ENCODE results near the gene IQSEC1. TPM values are rescaled to one million over a fixed set of nuclear protein-coding genes. Genes with fewer than 3 reads are reported as not detected.

IQSEC1 gene
- total and polyA plus RNA-seq, 2 donors = 9.4 to 21.9 TPM

DNA sequence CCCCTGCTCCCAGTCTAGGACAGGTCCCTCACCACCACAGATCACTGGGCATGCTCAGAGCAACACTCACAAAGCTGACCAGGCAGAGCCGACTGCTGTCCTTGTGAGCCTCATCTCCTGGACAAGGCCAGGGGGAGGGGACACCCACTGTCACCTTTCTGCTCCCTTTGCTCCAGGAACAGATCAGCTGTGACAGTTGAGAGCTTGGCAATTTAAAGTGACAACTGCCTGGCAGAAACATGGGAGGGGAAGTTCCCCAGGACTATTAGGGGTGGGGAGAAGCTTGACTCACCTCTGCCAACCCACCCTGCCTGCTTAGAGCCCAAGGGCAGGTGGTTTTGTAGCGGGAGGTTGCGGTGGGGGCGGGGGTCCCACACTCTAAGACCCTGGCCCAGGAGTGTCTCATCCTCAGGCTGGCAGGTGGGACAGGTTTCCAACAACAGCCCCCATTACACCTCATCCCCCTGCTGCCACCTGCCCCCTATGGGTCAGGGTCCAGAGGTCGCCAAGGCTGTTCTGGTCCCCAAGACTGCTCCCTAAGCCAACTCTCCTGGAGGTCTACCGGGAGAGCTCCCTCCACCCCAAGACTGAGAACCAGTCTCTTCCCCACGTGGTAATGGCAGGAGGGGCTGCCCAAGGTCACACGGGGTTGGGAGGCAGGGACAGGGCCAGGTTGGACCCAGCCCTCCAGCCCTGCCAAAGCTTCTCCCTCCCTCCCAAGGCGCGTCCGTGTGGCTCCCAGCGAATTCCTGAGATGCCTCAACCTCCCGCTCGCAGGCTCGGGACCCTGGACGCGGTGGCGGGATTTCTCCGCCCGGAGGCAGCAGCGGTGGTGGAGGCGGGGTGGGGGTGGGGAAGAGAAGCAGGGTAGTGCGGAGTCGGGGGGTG is 80.4 kb downstream of the IQSEC1 start:
- Histone ChIP-seq H3K9me3 (ENCODE audit: control insufficient read depth in 2 of 2, insufficient read depth in 1 of 2, low read length in 1 of 2) (peaks cover under 1 to 1% of the 10 kb centered on the region in 2 donors), H3K4me1 (ENCODE audit: control insufficient read depth in 2 of 2, insufficient read depth in 2 of 2, low read length in 2 of 2) (peaks cover 14 to 24% of the 10 kb centered on the region in 2 donors), H3K4me3 (ENCODE audit: low read length in 2 of 2) (peak overlapping the region in 1 of 2 donors; percentile 44), H3K27me3 (ENCODE audit: control insufficient read depth in 2 of 2, insufficient read depth in 1 of 2, low read length in 1 of 2) (peaks cover 19 to 33% of the 10 kb centered on the region in 2 donors), H3K36me3 (ENCODE audit: control insufficient read depth in 2 of 2, insufficient read depth in 2 of 2, low read length in 1 of 2) (no peaks in the 10 kb centered on the region), H3K27ac (ENCODE audit: low read depth in 1 of 2, low read length in 1 of 2) (no peak overlapping the region)
- 37% methylated on average over 24 of the region's 24 CpGs for WGBS
- DNase-seq (ENCODE audit: low read depth in 6 of 9, low spot score in 9 of 9) = no peak

DNA sequence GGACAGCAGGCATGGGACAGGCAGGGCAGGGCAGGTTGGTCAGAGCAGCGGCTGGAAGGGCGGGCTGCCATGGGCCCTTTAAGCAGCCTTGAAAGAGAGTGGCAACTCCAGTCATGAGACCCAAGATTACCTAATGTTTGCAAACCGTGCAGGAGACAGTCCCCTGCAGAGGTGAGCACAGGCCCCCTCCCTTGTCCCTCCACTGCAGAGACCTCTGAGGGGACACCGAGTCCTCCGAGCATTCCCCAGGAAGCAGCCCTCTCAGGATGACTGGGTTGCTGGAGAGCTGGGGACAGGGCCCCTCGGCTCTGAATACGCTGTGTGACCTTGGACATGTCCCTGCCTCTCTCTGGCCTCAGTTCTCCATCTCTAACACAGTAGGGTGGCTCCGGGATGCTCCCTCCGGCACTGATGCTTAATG is 81.4 kb downstream of the IQSEC1 start:
- 98% methylated on average over 9 of the region's 9 CpGs for WGBS
- Histone ChIP-seq H3K27ac (ENCODE audit: low read depth in 1 of 2, low read length in 1 of 2) (no peak overlapping the region), H3K4me1 (ENCODE audit: control insufficient read depth in 2 of 2, insufficient read depth in 2 of 2, low read length in 2 of 2) (peaks cover 14 to 24% of the 10 kb centered on the region in 2 donors), H3K4me3 (ENCODE audit: low read length in 2 of 2) (no peak overlapping the region), H3K9me3 (ENCODE audit: control insufficient read depth in 2 of 2, insufficient read depth in 1 of 2, low read length in 1 of 2) (peaks cover 1 to 3% of the 10 kb centered on the region in 2 donors), H3K36me3 (ENCODE audit: control insufficient read depth in 2 of 2, insufficient read depth in 2 of 2, low read length in 1 of 2) (no peaks in the 10 kb centered on the region), H3K27me3 (ENCODE audit: control insufficient read depth in 2 of 2, insufficient read depth in 1 of 2, low read length in 1 of 2) (peaks cover 19 to 33% of the 10 kb centered on the region in 2 donors)
- no peak for DNase-seq (ENCODE audit: low read depth in 6 of 9, low spot score in 9 of 9)

DNA sequence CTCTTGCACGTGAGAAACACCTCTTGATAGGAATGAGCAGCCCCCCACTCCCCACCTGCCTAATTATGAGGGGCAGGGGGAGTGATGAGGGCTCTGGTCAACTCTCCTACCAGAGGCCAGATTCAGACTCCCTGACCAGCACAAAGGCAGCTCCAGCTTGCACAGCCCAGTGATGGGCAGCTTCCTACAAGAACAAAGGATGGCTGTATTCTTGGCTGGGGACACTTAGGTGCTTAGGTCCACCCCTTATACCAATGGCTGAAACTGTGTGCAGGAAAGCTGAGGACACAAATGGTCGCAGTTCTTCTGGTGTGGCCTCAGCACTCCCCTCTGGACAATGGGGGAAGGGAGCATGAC is 81.8 kb downstream of the IQSEC1 start:
- no peaks in the 10 kb centered on the region for H3K36me3 ChIP-seq (ENCODE audit: control insufficient read depth in 2 of 2, insufficient read depth in 2 of 2, low read length in 1 of 2)
- WGBS = over 99% methylated on average over 2 of the region's 2 CpGs
- no peak for DNase-seq (ENCODE audit: low read depth in 6 of 9, low spot score in 9 of 9)
- no peak overlapping the region for H3K4me3 ChIP-seq (ENCODE audit: low read length in 2 of 2)
- H3K27me3 ChIP-seq (ENCODE audit: control insufficient read depth in 2 of 2, insufficient read depth in 1 of 2, low read length in 1 of 2) = peaks cover 19 to 33% of the 10 kb centered on the region in 2 donors
- H3K9me3 ChIP-seq (ENCODE audit: control insufficient read depth in 2 of 2, insufficient read depth in 1 of 2, low read length in 1 of 2) = peaks cover 1 to 3% of the 10 kb centered on the region in 2 donors
- H3K27ac ChIP-seq (ENCODE audit: low read depth in 1 of 2, low read length in 1 of 2) = no peak overlapping the region
- peaks cover 14 to 24% of the 10 kb centered on the region in 2 donors for H3K4me1 ChIP-seq (ENCODE audit: control insufficient read depth in 2 of 2, insufficient read depth in 2 of 2, low read length in 2 of 2)

DNA sequence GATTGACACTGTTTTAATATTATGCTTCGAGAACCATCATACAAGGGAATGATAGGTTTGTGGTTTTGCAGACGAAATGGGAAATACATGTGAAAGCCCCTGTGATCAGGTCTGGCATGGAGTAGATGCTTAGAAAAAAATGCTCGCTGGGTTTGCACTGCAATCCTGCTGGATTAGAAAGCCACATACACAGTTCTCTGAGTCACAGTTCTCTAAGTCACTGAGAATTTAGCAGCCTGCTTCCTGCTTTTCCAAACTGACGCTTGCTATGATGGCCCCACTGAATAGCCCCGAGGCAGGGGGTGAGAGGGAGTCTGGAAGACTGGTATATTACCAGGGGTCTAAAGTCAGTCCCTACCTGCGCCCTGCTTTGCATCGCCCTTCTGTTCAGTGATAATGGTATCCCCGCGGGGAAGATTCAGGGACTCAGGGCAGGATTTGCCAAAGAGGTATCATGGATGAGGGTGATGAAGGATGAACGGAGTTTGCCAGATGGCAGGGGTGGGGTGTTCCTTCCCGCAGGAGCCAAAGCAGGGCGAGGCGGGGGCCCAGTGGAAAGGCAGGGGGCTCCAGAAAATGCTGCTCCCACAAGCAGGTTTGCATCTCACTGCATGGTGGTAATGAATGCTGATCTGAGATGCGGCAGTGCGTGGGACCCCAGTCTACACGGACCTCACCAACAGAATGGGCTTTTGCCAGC is 82.3 kb downstream of the IQSEC1 start:
- no peaks in the 10 kb centered on the region for H3K36me3 ChIP-seq (ENCODE audit: control insufficient read depth in 2 of 2, insufficient read depth in 2 of 2, low read length in 1 of 2)
- no peak overlapping the region for H3K27ac ChIP-seq (ENCODE audit: low read depth in 1 of 2, low read length in 1 of 2)
- H3K27me3 ChIP-seq (ENCODE audit: control insufficient read depth in 2 of 2, insufficient read depth in 1 of 2, low read length in 1 of 2) = peaks cover 19 to 33% of the 10 kb centered on the region in 2 donors
- peaks cover 1 to 3% of the 10 kb centered on the region in 2 donors for H3K9me3 ChIP-seq (ENCODE audit: control insufficient read depth in 2 of 2, insufficient read depth in 1 of 2, low read length in 1 of 2)
- H3K4me1 ChIP-seq (ENCODE audit: control insufficient read depth in 2 of 2, insufficient read depth in 2 of 2, low read length in 2 of 2) = peaks cover 14 to 24% of the 10 kb centered on the region in 2 donors
- 96% methylated on average over 16 of the region's 16 CpGs for WGBS
- H3K4me3 ChIP-seq (ENCODE audit: low read length in 2 of 2) = no peak overlapping the region
- no peak for DNase-seq (ENCODE audit: low read depth in 6 of 9, low spot score in 9 of 9)

DNA sequence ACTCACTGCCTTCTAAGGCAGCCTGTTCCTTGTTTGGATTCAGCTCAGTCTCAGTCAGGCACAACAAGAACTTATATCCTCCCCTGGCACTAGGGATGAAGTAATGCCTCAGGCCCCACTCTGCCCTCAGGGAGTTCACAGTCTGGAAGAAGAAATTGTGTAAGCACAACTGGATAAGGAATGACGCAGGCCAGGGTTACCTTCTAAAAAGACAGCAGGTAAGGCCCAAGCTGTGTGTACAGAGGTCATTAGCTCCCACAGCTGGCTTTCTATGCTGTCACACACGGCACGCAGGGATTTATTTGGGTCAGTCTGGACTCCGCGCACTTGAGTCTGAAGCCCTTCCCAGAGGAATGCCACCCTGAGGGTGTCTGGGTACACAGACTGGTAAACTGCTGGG is 82.9 kb downstream of the IQSEC1 start:
- Histone ChIP-seq H3K27ac (ENCODE audit: low read depth in 1 of 2, low read length in 1 of 2) (no peak overlapping the region), H3K9me3 (ENCODE audit: control insufficient read depth in 2 of 2, insufficient read depth in 1 of 2, low read length in 1 of 2) (peaks cover 1 to 3% of the 10 kb centered on the region in 2 donors), H3K36me3 (ENCODE audit: control insufficient read depth in 2 of 2, insufficient read depth in 2 of 2, low read length in 1 of 2) (no peaks in the 10 kb centered on the region), H3K4me1 (ENCODE audit: control insufficient read depth in 2 of 2, insufficient read depth in 2 of 2, low read length in 2 of 2) (peaks cover 13 to 22% of the 10 kb centered on the region in 2 donors), H3K4me3 (ENCODE audit: low read length in 2 of 2) (no peak overlapping the region), H3K27me3 (ENCODE audit: control insufficient read depth in 2 of 2, insufficient read depth in 1 of 2, low read length in 1 of 2) (peaks cover 19 to 33% of the 10 kb centered on the region in 2 donors)
- WGBS = 98% methylated on average over 5 of the region's 5 CpGs
- no peak for DNase-seq (ENCODE audit: low read depth in 6 of 9, low spot score in 9 of 9)

DNA sequence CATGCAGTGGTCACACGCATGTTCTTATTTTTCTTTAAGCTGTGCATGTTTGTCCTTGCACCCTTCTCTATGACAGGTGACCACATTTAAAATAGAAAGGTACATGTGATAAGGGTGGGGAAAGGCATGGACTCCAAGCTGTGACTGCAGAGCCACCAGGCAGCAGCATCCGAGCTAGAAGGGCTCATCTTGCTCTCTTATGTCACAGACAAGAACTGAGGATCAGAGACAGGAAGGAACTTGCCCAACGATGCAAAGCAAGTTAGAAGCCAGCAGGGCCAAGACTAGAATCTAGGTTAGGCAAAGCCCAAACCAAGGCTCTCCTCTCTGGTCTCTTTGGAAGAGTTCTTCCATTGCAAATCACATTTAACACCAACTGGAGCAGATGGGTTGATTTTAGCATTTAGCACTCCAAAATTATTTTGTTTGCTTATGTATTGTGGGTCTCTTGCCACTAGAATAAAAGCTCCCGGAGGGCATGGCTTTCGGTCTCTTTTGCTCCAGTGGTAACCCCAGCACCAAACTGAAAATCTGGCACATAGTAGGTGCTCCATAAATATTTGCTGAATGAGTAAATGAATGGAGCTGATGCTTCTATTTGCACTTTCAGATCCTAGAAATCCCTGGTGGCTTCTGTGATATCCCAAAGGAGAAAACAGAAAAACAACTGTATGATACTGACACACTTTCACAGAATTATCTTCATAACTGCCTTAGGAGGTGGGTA is 84.3 kb downstream of the IQSEC1 start:
- Histone ChIP-seq H3K36me3 (ENCODE audit: control insufficient read depth in 2 of 2, insufficient read depth in 2 of 2, low read length in 1 of 2) (no peaks in the 10 kb centered on the region), H3K27me3 (ENCODE audit: control insufficient read depth in 2 of 2, insufficient read depth in 1 of 2, low read length in 1 of 2) (peaks cover 13 to 25% of the 10 kb centered on the region in 2 donors), H3K27ac (ENCODE audit: low read depth in 1 of 2, low read length in 1 of 2) (no peak overlapping the region), H3K9me3 (ENCODE audit: control insufficient read depth in 2 of 2, insufficient read depth in 1 of 2, low read length in 1 of 2) (peaks cover 1 to 3% of the 10 kb centered on the region in 2 donors), H3K4me1 (ENCODE audit: control insufficient read depth in 2 of 2, insufficient read depth in 2 of 2, low read length in 2 of 2) (peaks cover 7 to 19% of the 10 kb centered on the region in 2 donors), H3K4me3 (ENCODE audit: low read length in 2 of 2) (no peak overlapping the region)
- DNase-seq (ENCODE audit: low read depth in 6 of 9, low spot score in 9 of 9) = no peak
- 84% methylated on average over 5 of the region's 5 CpGs for WGBS

DNA sequence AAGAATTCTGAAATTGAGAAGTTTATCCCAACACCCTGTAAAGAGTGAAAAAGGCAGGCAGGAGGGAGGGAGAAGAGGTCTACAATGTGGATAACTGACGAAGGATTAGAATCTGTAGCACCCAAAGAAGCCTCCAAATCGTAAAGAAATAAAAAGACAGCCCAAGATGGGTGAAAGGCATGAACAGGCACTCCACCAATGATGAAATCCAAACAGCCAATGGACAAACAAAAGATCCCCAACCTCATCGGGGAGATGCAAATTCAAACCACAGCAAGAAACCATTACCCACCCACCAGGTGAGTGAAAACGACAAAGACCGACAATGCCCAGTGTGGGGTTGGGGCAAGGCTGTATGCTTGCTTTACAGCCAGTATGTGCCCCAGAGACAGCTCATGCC is 85.6 kb downstream of the IQSEC1 start:
- Histone ChIP-seq H3K27me3 (ENCODE audit: control insufficient read depth in 2 of 2, insufficient read depth in 1 of 2, low read length in 1 of 2) (peaks cover 0 to 13% of the 10 kb centered on the region in 2 donors), H3K4me1 (ENCODE audit: control insufficient read depth in 2 of 2, insufficient read depth in 2 of 2, low read length in 2 of 2) (peaks cover 14 to 24% of the 10 kb centered on the region in 2 donors), H3K36me3 (ENCODE audit: control insufficient read depth in 2 of 2, insufficient read depth in 2 of 2, low read length in 1 of 2) (no peaks in the 10 kb centered on the region), H3K9me3 (ENCODE audit: control insufficient read depth in 2 of 2, insufficient read depth in 1 of 2, low read length in 1 of 2) (peaks cover 0 to 3% of the 10 kb centered on the region in 2 donors), H3K27ac (ENCODE audit: low read depth in 1 of 2, low read length in 1 of 2) (no peak overlapping the region), H3K4me3 (ENCODE audit: low read length in 2 of 2) (no peak overlapping the region)
- 98% methylated on average over 5 of the region's 5 CpGs for WGBS
- no peak for DNase-seq (ENCODE audit: low read depth in 6 of 9, low spot score in 9 of 9)

DNA sequence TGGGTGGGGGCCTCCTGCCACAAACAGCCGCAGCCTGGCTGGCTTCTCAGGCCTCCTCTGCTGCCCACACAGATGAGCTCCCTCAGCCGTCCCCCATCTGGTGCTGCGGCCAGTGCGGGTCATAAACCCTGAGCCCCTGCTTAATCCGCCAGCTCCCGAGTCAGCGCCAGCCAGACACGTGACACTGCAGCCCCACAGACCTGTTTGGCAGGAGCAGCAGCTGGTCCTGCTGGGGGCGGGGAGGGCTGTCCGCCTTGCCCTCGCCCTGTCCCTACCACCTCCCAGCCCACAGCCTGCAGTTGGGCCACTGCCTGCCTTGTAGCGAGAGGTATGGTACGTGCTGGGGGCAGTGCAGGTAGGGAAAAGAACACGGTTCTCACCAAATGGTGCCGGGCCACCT is 86.2 kb downstream of the IQSEC1 start:
- no peak for DNase-seq (ENCODE audit: low read depth in 6 of 9, low spot score in 9 of 9)
- WGBS = 94% methylated on average over 15 of the region's 15 CpGs

More for the DNA sequence above, 86.2 kb downstream of the IQSEC1 start:
- Histone ChIP-seq H3K4me1 (ENCODE audit: control insufficient read depth in 2 of 2, insufficient read depth in 2 of 2, low read length in 2 of 2) (peaks cover 20 to 31% of the 10 kb centered on the region in 2 donors), H3K9me3 (ENCODE audit: control insufficient read depth in 2 of 2, insufficient read depth in 1 of 2, low read length in 1 of 2) (peaks cover 0 to 3% of the 10 kb centered on the region in 2 donors), H3K27ac (ENCODE audit: low read depth in 1 of 2, low read length in 1 of 2) (no peak overlapping the region), H3K4me3 (ENCODE audit: low read length in 2 of 2) (no peak overlapping the region), H3K36me3 (ENCODE audit: control insufficient read depth in 2 of 2, insufficient read depth in 2 of 2, low read length in 1 of 2) (no peaks in the 10 kb centered on the region), H3K27me3 (ENCODE audit: control insufficient read depth in 2 of 2, insufficient read depth in 1 of 2, low read length in 1 of 2) (peaks cover 0 to 7% of the 10 kb centered on the region in 2 donors)

Measured in thymus (tissue), 11 donors.